Measurements from ENCODE around the gene FBLN1.
A peak's percentile ranks its signal among the peaks of the same experiment; 100 is the strongest.

FBLN1 gene

GRCh38 chr22:45571089-45571488 lies 68.4 kb downstream of the FBLN1 start:
- no peak for DNase-seq (ENCODE audit: low read depth in 2 of 2)

GRCh38 chr22:45572444-45572843 lies 69.8 kb downstream of the FBLN1 start:
- DNase-seq (ENCODE audit: low read depth in 2 of 2) = no peak

- DNase-seq (ENCODE audit: low read depth in 2 of 2) = no peak
These were observed 71.5 kb downstream of the FBLN1 start for GRCh38 chr22:45574069-45574703.

GRCh38 chr22:45575173-45575572 lies 72.5 kb downstream of the FBLN1 start:
- no peak for DNase-seq (ENCODE audit: low read depth in 2 of 2)

- DNase-seq (ENCODE audit: low read depth in 2 of 2) = no peak
These were observed 73.1 kb downstream of the FBLN1 start for GRCh38 chr22:45575607-45576272.

GRCh38 chr22:45576273-45576625 lies 73.6 kb downstream of the FBLN1 start:
- DNase-seq (ENCODE audit: low read depth in 2 of 2) = no peak

GRCh38 chr22:45576730-45577464 lies 74.2 kb downstream of the FBLN1 start:
- DNase-seq (ENCODE audit: low read depth in 2 of 2) = no peak

- DNase-seq (ENCODE audit: low read depth in 2 of 2) = peak; percentile 68 to 74
These were observed 75.3 kb downstream of the FBLN1 start for GRCh38 chr22:45577746-45578523.

GRCh38 chr22:45578524-45579147 lies 76.0 kb downstream of the FBLN1 start:
- DNase-seq (ENCODE audit: low read depth in 2 of 2) = no peak

- no peak for DNase-seq (ENCODE audit: low read depth in 2 of 2)
These were observed 76.6 kb downstream of the FBLN1 start for GRCh38 chr22:45579306-45579705.

- DNase-seq (ENCODE audit: low read depth in 2 of 2) = no peak
These were observed 77.4 kb downstream of the FBLN1 start for GRCh38 chr22:45579806-45580725.

GRCh38 chr22:45580726-45581381 lies 78.2 kb downstream of the FBLN1 start:
- DNase-seq (ENCODE audit: low read depth in 2 of 2) = no peak

- DNase-seq (ENCODE audit: low read depth in 2 of 2) = no peak
These were observed 78.9 kb downstream of the FBLN1 start for GRCh38 chr22:45581549-45582080.

- DNase-seq (ENCODE audit: low read depth in 2 of 2) = no peak
These were observed 79.7 kb downstream of the FBLN1 start for GRCh38 chr22:45582236-45582954.

- no peak for DNase-seq (ENCODE audit: low read depth in 2 of 2)
These were observed 80.3 kb downstream of the FBLN1 start for GRCh38 chr22:45582955-45583320.

- DNase-seq (ENCODE audit: low read depth in 2 of 2) = no peak
These were observed 80.8 kb downstream of the FBLN1 start for GRCh38 chr22:45583504-45583903.

- no peak for DNase-seq (ENCODE audit: low read depth in 2 of 2)
These were observed 81.5 kb downstream of the FBLN1 start for GRCh38 chr22:45584121-45584570.

- DNase-seq (ENCODE audit: low read depth in 2 of 2) = no peak
These were observed 82.1 kb downstream of the FBLN1 start for GRCh38 chr22:45584621-45585436.

- DNase-seq (ENCODE audit: low read depth in 2 of 2) = no peak
These were observed 82.7 kb downstream of the FBLN1 start for GRCh38 chr22:45585437-45585755.
